Measurements from ENCODE around the gene PASK.

DNA sequence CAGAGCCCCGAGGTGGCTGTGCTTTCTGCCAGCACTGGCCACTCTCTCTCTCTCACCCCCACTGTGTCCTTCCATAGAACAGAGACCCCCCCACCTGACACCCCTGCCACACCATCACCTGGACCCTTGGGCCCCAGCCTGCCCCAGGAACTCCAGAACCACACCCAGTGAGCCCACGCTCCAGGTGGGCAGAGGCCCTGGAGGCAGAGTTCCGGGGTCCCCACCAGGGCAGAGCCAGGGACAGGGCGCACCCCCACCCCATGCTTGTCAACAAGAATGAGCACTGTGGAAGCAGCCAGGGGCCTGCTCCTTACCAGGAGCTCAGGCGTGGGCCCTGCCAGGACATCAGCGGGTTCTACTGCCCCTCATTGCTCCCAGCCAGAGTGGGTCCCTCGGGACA, 14.6 kb downstream of the PASK start:
- TF ChIP-seq CTCF (IDR thresholded peaks at IDR 0.05) (no peak), POLR2AphosphoS5 (IDR thresholded peaks at IDR 0.05) (no peak)
